GM18870 (cell line): Measurements from ENCODE around the gene SKOR1.

Experiments
- ATAC-seq: cut with Tn5 transposase; IDR thresholded peaks from one replicate; pipeline ENCODE4 v1.9.1; 2021; ENCODE audit warnings: moderate library complexity; ENCODE audit not compliant: unreplicated experiment

The SKOR1 gene

GRCh38 chr15:67845974-67846373 lies 20.7 kb downstream of the SKOR1 start:
- no peak for ATAC-seq

- no peak for ATAC-seq
These were observed 24.2 kb downstream of the SKOR1 start for GRCh38 chr15:67849538-67849937.

GRCh38 chr15:67850336-67850735 lies 25.0 kb downstream of the SKOR1 start:
- no peak for ATAC-seq

GRCh38 chr15:67850994-67851571 lies 25.8 kb downstream of the SKOR1 start:
- ATAC-seq, result no peak

GRCh38 chr15:67852418-67852817 lies 27.1 kb downstream of the SKOR1 start:
- ATAC-seq, result no peak

- ATAC-seq, result no peak
These were observed 28.1 kb downstream of the SKOR1 start for GRCh38 chr15:67853454-67853853.

- ATAC-seq, result no peak
These were observed 29.0 kb downstream of the SKOR1 start for GRCh38 chr15:67854358-67854757.

- no peak for ATAC-seq
These were observed 30.5 kb downstream of the SKOR1 start for GRCh38 chr15:67855842-67856241.

GRCh38 chr15:67857220-67857619 lies 31.9 kb downstream of the SKOR1 start:
- no peak for ATAC-seq

GRCh38 chr15:67859331-67859946 lies 34.1 kb downstream of the SKOR1 start:
- no peak for ATAC-seq

GRCh38 chr15:67861983-67862382 lies 36.7 kb downstream of the SKOR1 start:
- no peak for ATAC-seq

GRCh38 chr15:67862750-67863441 lies 37.6 kb downstream of the SKOR1 start:
- no peak for ATAC-seq

GRCh38 chr15:67863442-67863987 lies 38.2 kb downstream of the SKOR1 start:
- ATAC-seq, result no peak

GRCh38 chr15:67865331-67865730 lies 40.0 kb downstream of the SKOR1 start:
- no peak for ATAC-seq

- no peak for ATAC-seq
These were observed 40.5 kb downstream of the SKOR1 start for GRCh38 chr15:67865766-67866165.

GRCh38 chr15:67869701-67870100 lies 44.4 kb downstream of the SKOR1 start:
- no peak for ATAC-seq

GRCh38 chr15:67870868-67871408 lies 45.6 kb downstream of the SKOR1 start:
- ATAC-seq, result no peak

GRCh38 chr15:67873777-67874176 lies 48.5 kb downstream of the SKOR1 start:
- ATAC-seq, result no peak

GRCh38 chr15:67878712-67879206 lies 53.5 kb downstream of the SKOR1 start:
- ATAC-seq, result no peak

GRCh38 chr15:67879440-67880129 lies 54.3 kb downstream of the SKOR1 start:
- no peak for ATAC-seq

GRCh38 chr15:67880651-67881182 lies 55.4 kb downstream of the SKOR1 start:
- ATAC-seq, result no peak
